Stimulated activated CD4-positive, alpha-beta T cell treated with anti-CD3 and anti-CD28 coated beads, TNF-alpha, amount 100 ng/mL, for 1 hour (primary cell): ENCODE measurements around the gene TPO.

Source experiments
- DNase-seq, 3 donors: peaks; one replicate each; pipeline ENCODE4 v3.0.0-alpha.2; 2020; ENCODE audit warnings: low read depth in 3 of 3, low spot score in 1 of 3

The TPO gene

GRCh38 chr2:1446301-1446700, 33.0 kb downstream of the TPO start:
- DNase-seq, result no peak

GRCh38 chr2:1448009-1448408, 34.7 kb downstream of the TPO start:
- DNase-seq, result no peak

- DNase-seq, result no peak
Measured at GRCh38 chr2:1450915-1451314, 37.7 kb downstream of the TPO start.

GRCh38 chr2:1451422-1451821, 38.2 kb downstream of the TPO start:
- DNase-seq, result no peak

- DNase-seq, result no peak
Measured at GRCh38 chr2:1453561-1453960, 40.3 kb downstream of the TPO start.

- no peak for DNase-seq
Measured at GRCh38 chr2:1454346-1454745, 41.1 kb downstream of the TPO start.

- DNase-seq, result no peak
Measured at GRCh38 chr2:1455466-1455865, 42.2 kb downstream of the TPO start.

- no peak for DNase-seq
Measured at GRCh38 chr2:1458432-1458831, 45.2 kb downstream of the TPO start.

- no peak for DNase-seq
Measured at GRCh38 chr2:1459727-1460126, 46.5 kb downstream of the TPO start.

GRCh38 chr2:1460851-1461418, 47.7 kb downstream of the TPO start:
- DNase-seq, result no peak

- DNase-seq, result no peak
Measured at GRCh38 chr2:1461507-1462390, 48.5 kb downstream of the TPO start.

- no peak for DNase-seq
Measured at GRCh38 chr2:1462994-1463393, 49.7 kb downstream of the TPO start.

GRCh38 chr2:1472350-1472749, 59.1 kb downstream of the TPO start:
- DNase-seq, result no peak

- DNase-seq, result no peak
Measured at GRCh38 chr2:1476617-1477195, 63.4 kb downstream of the TPO start.

- DNase-seq, result no peak
Measured at GRCh38 chr2:1477196-1478040, 64.2 kb downstream of the TPO start.

GRCh38 chr2:1478311-1479305, 65.3 kb downstream of the TPO start:
- no peak for DNase-seq

GRCh38 chr2:1479346-1479745, 66.1 kb downstream of the TPO start:
- no peak for DNase-seq

GRCh38 chr2:1480671-1481076, 67.4 kb downstream of the TPO start:
- DNase-seq, result no peak

- no peak for DNase-seq
Measured at GRCh38 chr2:1481406-1482252, 68.4 kb downstream of the TPO start.
